Middle frontal gyrus (tissue), 1 donor: ENCODE data around the gene TRMT61A.
A peak's percentile ranks its signal among the peaks of the same experiment; 100 is the strongest.
"Not testable (repeated sequence)": the region's sequence is repeated elsewhere in the genome, so short reads cannot be mapped to it uniquely, and the experiment has no call there.

ENCODE experiments used
- DNase-seq: peaks from one replicate; pipeline ENCODE4 v3.0.0-alpha.2; 2015; ENCODE audit warnings: low spot score; ENCODE audit errors: extremely low spot score

The TRMT61A gene

GRCh38 chr14:103508521-103509329 is 20.3 kb upstream of the TRMT61A start:
- DNase-seq: no peak

GRCh38 chr14:103509864-103510723 is 18.9 kb upstream of the TRMT61A start:
- DNase-seq: no peak

GRCh38 chr14:103510724-103511693 is 18.0 kb upstream of the TRMT61A start:
- DNase-seq: no peak

- not testable (repeated sequence) for DNase-seq
These were observed 16.8 kb upstream of the TRMT61A start for GRCh38 chr14:103512180-103512579.

- DNase-seq: peak; percentile 69
These were observed 16.0 kb upstream of the TRMT61A start for GRCh38 chr14:103512701-103513611.

GRCh38 chr14:103514596-103515421 is 14.2 kb upstream of the TRMT61A start:
- no peak for DNase-seq

GRCh38 chr14:103516426-103517173 is 12.4 kb upstream of the TRMT61A start:
- no peak for DNase-seq

GRCh38 chr14:103517174-103517566 is 11.8 kb upstream of the TRMT61A start:
- DNase-seq: no peak

GRCh38 chr14:103517721-103518421 is 11.1 kb upstream of the TRMT61A start:
- no peak for DNase-seq

GRCh38 chr14:103518422-103519042 is 10.5 kb upstream of the TRMT61A start:
- no peak for DNase-seq

- no peak for DNase-seq
These were observed 9.8 kb upstream of the TRMT61A start for GRCh38 chr14:103519043-103519836.

- no peak for DNase-seq
These were observed 9.2 kb upstream of the TRMT61A start for GRCh38 chr14:103519837-103520212.

GRCh38 chr14:103520269-103520656 is 8.7 kb upstream of the TRMT61A start:
- DNase-seq: no peak

GRCh38 chr14:103520657-103521437 is 8.1 kb upstream of the TRMT61A start:
- DNase-seq: no peak

GRCh38 chr14:103521438-103521950 is 7.5 kb upstream of the TRMT61A start:
- no peak for DNase-seq
